DOHH2 (cell line): ENCODE data around the gene NUP93.

Source experiments
- EZH2phosphoT487 ChIP-seq: fragments of 200-600 bp; sonication (generic); IDR thresholded peaks from 2 replicates; pipeline ENCODE4 v1.6.1; 2017; ENCODE audit warnings: borderline replicate concordance, mild to moderate bottlenecking, antibody characterized with exemption, low read length, moderate library complexity, mixed read lengths
- TF ChIP-seq, protein P1 (sequence below): fragments of 200-600 bp; sonication (generic); IDR thresholded peaks from one replicate; pipeline ENCODE4 v1.5.1; 2014; ENCODE audit warnings: antibody characterized with exemption, mild to moderate bottlenecking, low read depth, low read length; ENCODE audit not compliant: poor library complexity, severe bottlenecking

DNA sequence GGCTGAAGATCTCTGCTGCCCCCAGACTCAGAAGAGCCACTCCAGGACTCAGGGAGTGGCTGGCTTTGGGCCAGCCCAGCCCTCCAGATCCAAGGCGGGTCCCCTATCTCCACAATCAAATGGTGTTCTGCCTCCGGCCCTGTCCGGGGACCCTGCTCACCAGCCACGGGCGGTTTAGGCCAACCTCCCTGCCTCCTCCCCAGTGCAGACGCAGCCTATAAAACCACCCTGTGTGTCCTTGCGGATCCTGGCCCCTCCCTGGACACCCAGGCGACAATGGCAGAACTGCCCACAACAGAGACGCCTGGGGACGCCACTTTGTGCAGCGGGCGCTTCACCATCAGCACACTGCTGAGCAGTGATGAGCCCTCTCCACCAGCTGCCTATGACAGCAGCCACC is 135.0 kb downstream of the NUP93 start, which contains the start of gene SLC12A3:
- TF ChIP-seq, protein P1, sequence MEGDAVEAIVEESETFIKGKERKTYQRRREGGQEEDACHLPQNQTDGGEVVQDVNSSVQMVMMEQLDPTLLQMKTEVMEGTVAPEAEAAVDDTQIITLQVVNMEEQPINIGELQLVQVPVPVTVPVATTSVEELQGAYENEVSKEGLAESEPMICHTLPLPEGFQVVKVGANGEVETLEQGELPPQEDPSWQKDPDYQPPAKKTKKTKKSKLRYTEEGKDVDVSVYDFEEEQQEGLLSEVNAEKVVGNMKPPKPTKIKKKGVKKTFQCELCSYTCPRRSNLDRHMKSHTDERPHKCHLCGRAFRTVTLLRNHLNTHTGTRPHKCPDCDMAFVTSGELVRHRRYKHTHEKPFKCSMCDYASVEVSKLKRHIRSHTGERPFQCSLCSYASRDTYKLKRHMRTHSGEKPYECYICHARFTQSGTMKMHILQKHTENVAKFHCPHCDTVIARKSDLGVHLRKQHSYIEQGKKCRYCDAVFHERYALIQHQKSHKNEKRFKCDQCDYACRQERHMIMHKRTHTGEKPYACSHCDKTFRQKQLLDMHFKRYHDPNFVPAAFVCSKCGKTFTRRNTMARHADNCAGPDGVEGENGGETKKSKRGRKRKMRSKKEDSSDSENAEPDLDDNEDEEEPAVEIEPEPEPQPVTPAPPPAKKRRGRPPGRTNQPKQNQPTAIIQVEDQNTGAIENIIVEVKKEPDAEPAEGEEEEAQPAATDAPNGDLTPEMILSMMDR: no peak
- TF ChIP-seq EZH2phosphoT487: no peak
